Breast epithelium (tissue), 4 donors: ENCODE measurements around the gene FRY. TPM values are rescaled to one million over a fixed set of nuclear protein-coding genes. Genes with fewer than 3 reads are reported as not detected.

Experiments
- DNase-seq, 2 donors: peaks; one replicate each; pipeline ENCODE4 v3.0.0-alpha.2; 2019; ENCODE audit warnings: low spot score in 2 of 2
- H3K27ac ChIP-seq, 2 donors: fragments of 200-600 bp; sonication (generic) in 1 of 2; one replicate each; pipeline ENCODE4 v1.5.1; 2016 to 2019; ENCODE audit warnings: mild to moderate bottlenecking in 1 of 2
- H3K27me3 ChIP-seq, 2 donors: fragments of 200-600 bp; sonication (generic) in 1 of 2; one replicate each; pipeline versions ENCODE4 v1.5.1 to v1.6.0; 2017 to 2019; ENCODE audit warnings: control low read depth in 1 of 2, mild to moderate bottlenecking in 1 of 2
- H3K36me3 ChIP-seq: fragments of 200-600 bp; one replicate; pipeline ENCODE4 v1.5.1; 2019
- H3K4me1 ChIP-seq, 2 donors: fragments of 200-600 bp; sonication (generic); one replicate each; pipeline ENCODE4 v1.5.1; 2016 to 2019; ENCODE audit warnings: control low read depth in 1 of 2
- H3K4me3 ChIP-seq, 3 donors: fragments of 200-600 bp; sonication (generic); 1 replicate in 2 of 3; 2 replicates in 1 of 3; pipeline ENCODE4 v1.5.1; 2016 to 2019; ENCODE audit warnings: mild to moderate bottlenecking in 3 of 3, moderate library complexity in 2 of 3
- H3K9me3 ChIP-seq, 2 donors: fragments of 200-600 bp; sonication (generic) in 1 of 2; one replicate each; pipeline ENCODE4 v1.5.1; 2016 to 2019; ENCODE audit warnings: control low read depth in 1 of 2
- POLR2A ChIP-seq: fragments of 450-650 bp; IDR thresholded peaks from one replicate; pipeline ENCODE4 v1.6.1; 2016; ENCODE audit warnings: antibody characterized with exemption, mild to moderate bottlenecking, moderate library complexity
- POLR2AphosphoS5 ChIP-seq, 3 donors: sonication (generic); formaldehyde crosslinking; IDR thresholded peaks; one replicate each; pipeline ENCODE4 v1.6.1; 2017; ENCODE audit warnings: antibody characterized with exemption in 3 of 3
- intact Hi-C: fragments of 100-400 bp; cut with DNase I; formaldehyde crosslinking; loops from one replicate; pipeline ENCODE4 v1.15.1; 2023; ENCODE audit warnings: low total_unique reads
- total RNA-seq, 3 donors: library from RNA; depleted of rRNA; stranded (reverse); fragments of >200 nt; gene quantifications; one replicate each; pipeline ENCODE4 v1.1.0, GENCODE V29; 2016
- TF ChIP-seq, protein P1 (sequence below), 3 donors: fragments of 450-650 bp; IDR thresholded peaks; one replicate each; pipeline ENCODE4 v1.5.1; 2016 to 2017; ENCODE audit warnings: antibody characterized with exemption in 3 of 3, mild to moderate bottlenecking in 3 of 3, moderate library complexity in 3 of 3

FRY gene
- total RNA-seq, 3 donors from 2014 or later: 41.0 to 52.8 (median 46.4) TPM

DNA sequence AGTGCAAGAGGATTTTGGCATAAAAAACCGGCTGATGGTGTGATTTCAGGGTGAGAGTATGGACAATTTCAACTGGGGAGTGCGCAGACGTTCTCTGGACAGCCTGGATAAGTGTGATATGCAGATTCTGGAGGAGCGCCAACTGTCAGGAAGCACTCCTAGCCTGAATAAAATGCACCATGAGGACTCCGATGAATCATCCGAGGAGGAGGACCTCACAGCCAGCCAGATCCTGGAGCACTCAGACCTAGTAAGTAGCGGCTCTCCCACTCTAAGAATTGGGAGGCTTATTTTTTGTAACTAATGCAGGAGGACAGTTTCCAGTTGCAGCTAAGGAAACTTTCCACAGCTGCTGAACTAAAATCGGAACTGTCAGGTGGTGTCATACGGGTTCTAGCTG lies 230.0 kb downstream of the FRY start:
- intact Hi-C loops: no loop called here
- TF ChIP-seq, protein P1, sequence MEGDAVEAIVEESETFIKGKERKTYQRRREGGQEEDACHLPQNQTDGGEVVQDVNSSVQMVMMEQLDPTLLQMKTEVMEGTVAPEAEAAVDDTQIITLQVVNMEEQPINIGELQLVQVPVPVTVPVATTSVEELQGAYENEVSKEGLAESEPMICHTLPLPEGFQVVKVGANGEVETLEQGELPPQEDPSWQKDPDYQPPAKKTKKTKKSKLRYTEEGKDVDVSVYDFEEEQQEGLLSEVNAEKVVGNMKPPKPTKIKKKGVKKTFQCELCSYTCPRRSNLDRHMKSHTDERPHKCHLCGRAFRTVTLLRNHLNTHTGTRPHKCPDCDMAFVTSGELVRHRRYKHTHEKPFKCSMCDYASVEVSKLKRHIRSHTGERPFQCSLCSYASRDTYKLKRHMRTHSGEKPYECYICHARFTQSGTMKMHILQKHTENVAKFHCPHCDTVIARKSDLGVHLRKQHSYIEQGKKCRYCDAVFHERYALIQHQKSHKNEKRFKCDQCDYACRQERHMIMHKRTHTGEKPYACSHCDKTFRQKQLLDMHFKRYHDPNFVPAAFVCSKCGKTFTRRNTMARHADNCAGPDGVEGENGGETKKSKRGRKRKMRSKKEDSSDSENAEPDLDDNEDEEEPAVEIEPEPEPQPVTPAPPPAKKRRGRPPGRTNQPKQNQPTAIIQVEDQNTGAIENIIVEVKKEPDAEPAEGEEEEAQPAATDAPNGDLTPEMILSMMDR (IDR thresholded peaks at IDR 0.05): no peak
- TF ChIP-seq POLR2A: no peak
- no peak for TF ChIP-seq POLR2AphosphoS5 (IDR thresholded peaks at IDR 0.05)
- H3K9me3 ChIP-seq: no peaks in the 10 kb centered on the region
- H3K27ac ChIP-seq: peak overlapping the region; percentile 6 to 7
- H3K36me3 ChIP-seq: no peaks in the 10 kb centered on the region
- DNase-seq: no peak
- no peaks in the 10 kb centered on the region for H3K4me1 ChIP-seq
- H3K27me3 ChIP-seq: no peaks in the 10 kb centered on the region
- H3K4me3 ChIP-seq: no peak overlapping the region

DNA sequence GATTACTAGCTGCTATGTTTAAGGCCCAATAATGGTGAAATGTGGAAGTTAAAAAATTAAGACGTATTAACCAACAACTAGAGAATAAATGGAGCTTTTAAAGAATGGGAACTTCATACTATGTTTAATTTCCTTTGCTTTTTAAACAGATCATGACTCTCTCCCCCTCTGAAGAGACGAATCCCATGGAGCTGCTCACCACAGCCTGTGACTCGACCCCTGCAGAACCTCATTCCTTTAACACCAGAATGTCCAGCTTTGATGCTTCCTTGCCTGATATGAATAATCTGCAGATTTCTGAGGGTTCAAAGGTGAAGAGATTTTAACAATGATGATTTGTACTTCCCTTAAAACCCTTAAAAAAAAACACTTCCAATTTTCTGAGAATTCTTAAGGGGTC lies 230.6 kb downstream of the FRY start:
- intact Hi-C loops: no loop called here
- Histone ChIP-seq H3K27me3 (no peaks in the 10 kb centered on the region), H3K27ac (peak overlapping the region; percentile 6 to 7), H3K36me3 (no peaks in the 10 kb centered on the region), H3K9me3 (no peaks in the 10 kb centered on the region), H3K4me1 (no peaks in the 10 kb centered on the region), H3K4me3 (no peak overlapping the region)
- TF ChIP-seq POLR2AphosphoS5 (IDR thresholded peaks at IDR 0.05) (no peak), POLR2A (no peak)
- TF ChIP-seq, protein P1 (IDR thresholded peaks at IDR 0.05): no peak
- DNase-seq: no peak

DNA sequence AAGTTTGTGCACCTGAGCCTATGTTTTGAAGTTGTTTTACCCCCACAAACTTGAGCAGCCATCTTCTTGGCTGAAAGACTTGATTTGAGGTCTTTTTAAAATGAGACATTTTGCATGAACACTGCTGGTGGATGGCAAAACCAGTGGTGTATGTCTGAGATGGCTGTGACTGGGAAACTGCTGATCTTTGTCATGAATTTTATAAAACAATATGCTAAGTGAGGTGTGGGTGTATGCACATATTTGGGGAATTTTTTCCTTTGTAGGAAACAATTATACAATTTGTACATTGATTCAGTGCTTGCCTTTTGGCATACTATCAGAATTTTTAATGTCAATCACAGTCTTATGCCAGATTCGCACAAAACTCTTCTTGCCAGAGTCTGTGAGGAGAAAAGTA lies 231.0 kb downstream of the FRY start:
- DNase-seq: no peak
- H3K4me1 ChIP-seq: no peaks in the 10 kb centered on the region
- TF ChIP-seq, protein P1 (IDR thresholded peaks at IDR 0.05): no peak
- TF ChIP-seq POLR2AphosphoS5 (IDR thresholded peaks at IDR 0.05): no peak
- no peak for TF ChIP-seq POLR2A
- no peaks in the 10 kb centered on the region for H3K36me3 ChIP-seq
- intact Hi-C loops: no loop called here
- no peaks in the 10 kb centered on the region for H3K27me3 ChIP-seq
- H3K27ac ChIP-seq: no peak overlapping the region
- H3K4me3 ChIP-seq: no peak overlapping the region
- no peaks in the 10 kb centered on the region for H3K9me3 ChIP-seq

DNA sequence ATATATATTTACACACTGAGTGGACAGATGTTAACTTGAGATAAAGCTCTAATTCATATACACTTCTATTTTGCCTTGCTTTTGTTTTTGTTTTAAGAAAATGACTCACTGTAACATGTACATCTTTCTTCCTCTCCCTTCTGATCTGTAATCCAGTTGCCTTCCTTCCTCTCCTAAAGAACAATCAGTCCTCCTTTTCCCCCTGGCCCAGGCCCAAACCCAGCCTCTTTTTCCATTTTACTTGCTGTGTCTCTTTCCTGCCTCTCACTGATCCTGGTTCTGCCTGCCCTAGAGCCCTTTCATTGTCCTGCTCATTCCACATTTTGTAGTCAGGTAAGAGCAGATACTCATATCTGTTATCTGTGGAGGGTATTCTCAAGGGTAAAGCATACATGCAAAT lies 232.8 kb downstream of the FRY start:
- H3K4me1 ChIP-seq: no peaks in the 10 kb centered on the region
- intact Hi-C loops: no loop called here
- H3K27ac ChIP-seq: peak overlapping the region in 1 of 2 donors; percentile 61
- H3K36me3 ChIP-seq: no peaks in the 10 kb centered on the region
- no peak for TF ChIP-seq POLR2AphosphoS5 (IDR thresholded peaks at IDR 0.05)
- TF ChIP-seq, protein P1 (IDR thresholded peaks at IDR 0.05): no peak
- TF ChIP-seq POLR2A: no peak
- no peaks in the 10 kb centered on the region for H3K27me3 ChIP-seq
- H3K9me3 ChIP-seq: no peaks in the 10 kb centered on the region
- no peak overlapping the region for H3K4me3 ChIP-seq
- no peak for DNase-seq

DNA sequence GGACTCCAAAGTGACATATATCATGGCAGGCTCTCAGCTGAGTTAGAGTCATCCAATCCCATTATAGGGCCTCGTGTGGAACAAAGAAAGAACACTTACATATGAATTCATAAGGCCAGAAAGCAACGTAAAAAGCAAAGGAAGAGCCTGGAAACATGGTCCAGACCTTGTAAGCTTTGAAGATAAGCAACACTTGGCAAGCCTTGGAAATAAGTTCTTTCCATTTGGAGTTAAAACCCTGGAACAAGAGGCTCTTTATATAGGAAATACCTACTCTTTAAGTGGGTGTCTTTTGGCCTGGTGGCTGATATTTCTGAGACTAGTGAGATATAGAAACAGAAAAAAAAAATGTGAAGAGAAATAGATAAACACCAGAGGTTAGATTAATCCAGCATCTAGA lies 234.2 kb downstream of the FRY start:
- Histone ChIP-seq H3K27me3 (no peaks in the 10 kb centered on the region), H3K9me3 (no peaks in the 10 kb centered on the region), H3K4me3 (no peak overlapping the region), H3K4me1 (no peaks in the 10 kb centered on the region), H3K36me3 (no peaks in the 10 kb centered on the region), H3K27ac (no peak overlapping the region)
- intact Hi-C loops: no loop called here
- no peak for DNase-seq
- TF ChIP-seq, protein P1 (IDR thresholded peaks at IDR 0.05): no peak
- TF ChIP-seq POLR2A: no peak
- TF ChIP-seq POLR2AphosphoS5 (IDR thresholded peaks at IDR 0.05): no peak
